Stimulated activated CD8-positive, alpha-beta memory T cell treated with anti-CD3 and anti-CD28 coated beads, Interleukin-12 subunit alpha, Interleukin-12 subunit beta, amount 100 ng/mL, for 1 hour (primary cell): ENCODE measurements around the gene TRIM67.
"Not testable (repeated sequence)": the region's sequence is repeated elsewhere in the genome, so short reads cannot be mapped to it uniquely, and the experiment has no call there.

Experiments
- DNase-seq: peaks from one replicate; pipeline ENCODE4 v3.0.0-alpha.2; 2020; ENCODE audit warnings: low read depth

The TRIM67 gene

GRCh38 chr1:231158141-231158540 lies 3.7 kb upstream of the TRIM67 start:
- DNase-seq: not testable (repeated sequence)

DNA sequence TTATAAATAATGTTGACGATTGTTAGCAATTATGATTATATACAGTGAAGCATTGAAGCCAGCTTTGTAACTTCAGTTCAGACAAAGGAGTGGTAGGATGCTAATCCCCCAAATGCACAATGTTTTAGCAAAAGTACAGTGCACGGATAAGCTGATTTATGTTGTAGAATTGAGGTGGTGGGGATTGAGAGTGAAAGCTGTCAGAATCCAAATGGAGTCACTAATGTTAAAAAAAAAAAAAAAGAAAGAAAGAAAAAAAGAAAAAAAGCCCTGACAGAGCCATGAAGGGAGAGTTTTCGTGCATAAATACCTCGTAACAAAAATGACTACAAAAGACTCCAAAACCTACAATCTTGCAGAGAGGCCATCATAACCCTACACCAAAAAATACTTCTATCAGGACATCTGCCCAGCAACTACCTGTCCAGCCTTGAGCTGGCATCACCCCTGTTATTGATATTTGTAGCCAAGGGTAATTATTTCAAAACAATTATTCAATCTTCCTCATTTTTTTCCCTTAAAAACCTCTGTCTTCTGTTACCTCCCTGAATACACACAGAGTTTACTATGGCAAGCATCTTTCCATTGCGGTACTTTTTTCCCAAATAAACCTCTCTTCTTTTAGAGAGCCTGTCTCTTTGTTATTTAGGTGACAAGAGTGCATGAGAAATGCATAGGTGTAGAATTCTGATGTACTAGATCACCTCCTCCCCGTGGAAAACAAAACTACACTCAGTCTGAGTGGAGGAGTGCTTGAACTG lies 2.5 kb upstream of the TRIM67 start:
- no peak for DNase-seq

- DNase-seq: no peak
Observed at GRCh38 chr1:231159963-231160761, 1.7 kb upstream of the TRIM67 start.

DNA sequence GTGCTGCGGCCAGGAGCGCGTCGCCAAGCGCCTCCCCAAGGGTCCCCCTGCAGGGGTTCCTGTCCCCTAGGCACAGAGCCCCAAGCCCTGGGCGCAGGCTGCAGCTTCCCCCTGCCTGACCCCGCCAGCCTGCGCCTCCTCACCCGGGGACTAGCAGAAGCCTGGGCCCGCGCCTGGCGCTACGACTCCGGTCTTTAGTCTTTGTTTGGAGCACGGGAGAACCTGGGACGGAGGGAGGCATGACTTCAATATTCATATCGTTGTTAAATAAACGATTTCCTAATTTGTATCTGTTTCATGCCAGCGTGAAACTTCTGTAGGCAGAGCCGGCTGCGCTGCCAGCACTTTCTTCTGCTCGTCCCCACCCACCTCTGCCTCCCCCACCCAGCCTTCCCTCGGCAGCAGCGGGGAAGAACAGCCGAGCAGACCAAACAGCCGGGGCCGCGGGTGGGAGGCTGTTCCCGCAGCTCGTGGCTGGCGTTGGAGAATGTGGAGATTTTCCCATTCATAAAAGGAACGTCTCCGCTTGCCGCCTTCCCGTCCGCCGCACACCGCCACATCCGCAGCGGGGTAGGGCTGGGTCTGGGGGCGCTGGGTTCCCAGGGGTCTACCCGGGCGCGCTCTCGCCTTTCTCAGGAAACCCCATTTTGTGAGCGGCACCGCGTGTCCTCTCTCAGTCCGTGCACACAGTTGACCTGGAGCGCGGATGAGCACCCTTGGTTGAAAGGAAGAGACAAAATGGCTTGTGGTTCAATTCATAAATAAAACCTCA lies 777 bp upstream of the TRIM67 start:
- no peak for DNase-seq

DNA sequence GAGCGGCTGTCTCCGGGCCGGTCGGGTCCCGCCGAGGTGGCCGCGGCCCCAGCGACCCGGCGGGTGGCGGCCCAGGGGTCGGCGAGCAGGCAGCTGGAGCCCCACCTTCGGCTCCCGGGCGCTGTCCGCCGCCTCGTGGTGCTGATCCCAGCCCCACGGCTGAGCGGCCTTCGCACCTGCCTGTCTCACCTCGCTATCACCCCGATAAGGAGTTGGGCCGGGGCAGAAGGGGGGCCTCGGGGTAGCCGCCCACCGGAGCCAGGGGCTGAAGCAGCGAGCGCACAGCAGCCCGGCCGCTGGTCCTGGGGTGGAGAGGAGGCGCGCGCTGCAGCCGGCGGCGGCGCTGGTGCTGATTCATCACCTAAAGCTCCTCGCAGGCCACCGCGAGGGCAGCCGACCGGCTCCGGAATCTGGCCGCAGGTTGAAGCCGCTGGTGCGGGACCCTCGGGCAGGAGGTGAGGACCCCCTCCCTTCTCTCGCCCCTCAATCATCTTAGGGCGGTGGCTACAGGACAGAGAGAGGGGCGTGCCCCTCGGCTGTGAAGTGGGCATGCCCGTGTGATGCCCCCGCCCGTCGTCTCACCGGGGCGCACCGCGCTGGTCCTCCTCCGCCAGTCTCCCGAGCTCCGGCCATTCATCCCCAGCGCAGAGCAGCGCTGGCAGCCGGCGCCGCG lies 575 bp downstream of the TRIM67 start:
- no peak for DNase-seq

GRCh38 chr1:231162970-231163829 lies 1.3 kb downstream of the TRIM67 start:
- no peak for DNase-seq

GRCh38 chr1:231163830-231164427 lies 2.1 kb downstream of the TRIM67 start:
- DNase-seq: no peak

DNA sequence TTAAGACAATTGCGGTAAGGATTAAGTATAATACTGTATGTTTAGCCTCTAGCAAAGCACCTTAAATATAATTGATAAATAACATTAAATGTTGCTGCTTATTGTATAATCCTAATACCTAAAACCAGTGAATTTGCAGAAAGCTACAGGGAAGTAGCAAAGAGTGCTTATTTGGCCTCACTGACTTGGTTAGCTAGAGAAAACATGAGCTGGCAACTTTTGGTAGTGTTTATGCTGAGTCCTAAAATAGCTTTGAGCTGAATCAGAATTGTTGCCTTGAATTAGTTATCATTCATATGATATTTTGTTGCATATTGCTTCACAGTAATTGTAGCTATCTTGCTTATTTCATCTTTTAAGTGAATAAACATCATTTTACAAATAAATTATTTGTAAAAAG lies 3.5 kb downstream of the TRIM67 start:
- no peak for DNase-seq

GRCh38 chr1:231166398-231166797 lies 4.5 kb downstream of the TRIM67 start:
- no peak for DNase-seq

DNA sequence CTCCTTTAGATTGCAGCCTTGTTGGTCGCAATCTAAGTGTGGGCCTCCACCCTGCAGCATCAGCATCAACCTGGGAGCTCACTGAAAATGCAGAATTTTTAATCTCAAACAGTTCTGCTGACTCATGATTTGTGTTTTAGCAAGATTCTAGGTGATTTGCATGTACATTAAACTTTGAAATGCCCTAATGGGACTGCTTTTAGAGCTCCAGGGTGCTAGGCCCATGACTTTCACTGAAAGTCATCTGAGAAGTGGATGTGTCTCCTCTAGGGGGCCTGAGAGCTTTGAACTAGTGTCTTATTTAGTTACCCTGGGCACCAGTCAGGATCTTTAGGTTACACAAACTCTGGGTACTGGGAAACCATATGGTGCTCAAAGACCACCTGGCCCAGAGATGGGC lies 9.0 kb downstream of the TRIM67 start:
- DNase-seq: no peak

- DNase-seq: no peak
Observed at GRCh38 chr1:231171623-231172197, 9.9 kb downstream of the TRIM67 start.

DNA sequence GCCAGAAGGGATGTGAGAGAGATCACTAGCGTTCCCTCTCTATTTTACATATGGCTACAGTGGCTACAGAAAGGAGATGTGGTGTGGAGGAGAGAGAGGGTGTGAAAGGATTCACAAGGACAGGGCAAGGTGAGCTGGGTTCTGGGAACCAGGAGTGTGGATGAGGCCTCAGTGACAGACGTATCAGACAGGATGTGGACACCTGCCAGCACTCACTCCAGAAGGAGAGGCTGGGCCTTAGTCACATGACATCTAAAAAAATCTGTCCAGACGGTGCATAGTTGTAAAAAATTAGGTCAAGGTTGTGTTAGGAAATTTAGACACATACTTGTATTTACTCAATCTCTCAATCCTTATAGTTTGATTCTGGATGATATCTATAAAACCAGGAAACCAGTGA lies 10.6 kb downstream of the TRIM67 start:
- DNase-seq: no peak

DNA sequence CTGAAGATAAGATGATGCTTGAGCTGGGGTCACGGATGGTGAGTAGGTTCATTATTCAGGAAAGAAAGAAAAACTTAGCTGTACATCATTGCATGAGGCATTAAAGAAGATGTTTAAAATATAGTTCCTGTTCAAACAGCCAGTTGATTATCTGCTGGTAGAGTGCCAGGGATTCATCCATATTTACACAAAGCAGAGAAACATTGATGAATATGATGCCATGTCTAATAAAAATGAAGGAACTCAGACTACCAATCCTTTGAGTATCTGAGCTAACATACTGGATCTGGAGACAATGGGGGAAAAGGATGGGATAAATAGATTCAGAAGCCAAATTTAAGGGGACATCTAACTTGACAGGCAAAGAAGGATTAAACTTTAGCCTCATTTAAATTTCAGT lies 14.6 kb downstream of the TRIM67 start:
- DNase-seq: no peak

DNA sequence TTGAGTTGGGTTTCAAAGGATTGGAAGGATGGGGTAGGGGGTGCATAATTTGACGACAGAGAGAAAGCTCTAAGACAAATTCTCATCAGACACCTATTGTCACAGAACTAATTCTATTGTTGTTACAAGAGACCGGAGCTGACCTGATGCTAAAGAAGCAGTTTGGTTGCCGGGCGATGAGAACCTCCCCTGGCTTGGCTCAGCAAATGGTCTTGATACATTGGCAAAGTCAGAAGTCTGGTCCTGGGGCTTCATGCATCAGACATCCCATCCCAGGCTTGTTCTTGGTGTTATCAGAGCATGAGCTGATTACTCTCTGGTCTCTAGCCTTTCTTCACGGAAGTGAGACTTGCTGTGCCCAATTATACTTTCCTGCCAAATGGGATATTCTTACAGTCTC lies 15.4 kb downstream of the TRIM67 start:
- DNase-seq: no peak

GRCh38 chr1:231177936-231178335 lies 16.1 kb downstream of the TRIM67 start:
- DNase-seq: no peak

DNA sequence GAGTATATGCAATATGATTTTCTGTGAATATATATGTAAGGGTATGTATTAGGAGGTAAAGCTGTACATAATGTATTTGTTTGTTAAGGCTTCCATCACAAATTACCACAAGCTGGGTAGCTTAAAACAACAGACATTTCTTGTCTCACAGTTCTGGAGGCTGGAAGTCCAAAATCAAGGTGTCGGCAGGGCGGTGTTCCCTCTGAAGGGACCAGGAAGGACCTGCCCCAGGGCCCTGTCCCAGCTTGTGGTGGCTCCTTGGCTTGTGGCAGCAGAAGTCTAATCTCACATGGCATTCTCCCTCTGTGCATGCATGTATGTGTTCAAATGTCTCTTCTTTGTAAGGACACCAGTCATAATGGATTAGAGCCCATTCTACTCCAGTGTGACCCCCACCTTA lies 17.1 kb downstream of the TRIM67 start:
- no peak for DNase-seq

DNA sequence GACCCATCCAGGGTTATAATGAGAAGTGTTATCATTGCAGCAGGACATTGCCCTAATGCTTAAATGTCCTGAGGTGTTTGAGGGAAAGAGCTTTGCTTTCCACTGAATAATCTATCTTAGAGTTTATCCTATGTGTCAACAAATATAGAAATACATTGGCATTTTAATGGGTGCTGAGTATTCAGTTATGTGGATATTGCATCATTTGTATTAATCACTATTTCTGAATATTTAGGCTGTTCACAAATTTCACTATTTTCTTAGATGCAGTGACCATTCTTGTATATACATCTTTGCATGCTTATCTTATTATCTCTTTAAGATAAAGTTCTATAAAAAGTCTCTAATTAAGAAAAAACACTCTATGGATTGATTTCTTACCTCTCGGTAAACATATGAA lies 18.2 kb downstream of the TRIM67 start:
- DNase-seq: no peak

- no peak for DNase-seq
Observed at GRCh38 chr1:231181271-231181670, 19.4 kb downstream of the TRIM67 start.

DNA sequence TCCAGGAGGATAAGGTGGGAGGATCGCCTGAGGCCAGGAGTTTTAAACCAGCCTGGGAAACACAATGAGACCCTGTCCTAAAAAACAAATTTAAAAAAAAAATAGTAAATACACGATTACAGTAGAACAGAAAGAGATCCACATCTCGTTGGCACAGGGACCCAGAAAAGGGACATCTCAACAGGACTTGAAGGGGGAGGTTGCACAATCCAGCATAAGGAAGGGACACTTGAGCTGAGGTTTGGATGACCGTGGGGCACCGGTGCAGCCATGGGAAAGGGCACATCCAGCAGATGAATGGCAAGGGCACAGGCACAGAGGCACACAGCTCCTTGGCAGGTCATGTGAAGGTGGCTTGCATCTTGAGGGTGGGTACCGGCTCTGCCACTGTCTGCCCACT lies 20.5 kb downstream of the TRIM67 start:
- no peak for DNase-seq
